Colonic mucosa (tissue), 4 donors: ENCODE data around the gene ABCB4. TPM values are rescaled to one million over a fixed set of nuclear protein-coding genes. Genes with fewer than 3 reads are reported as not detected.

Experiments used
- DNase-seq: peaks from one replicate; pipeline ENCODE4 v3.0.0-alpha.2; 2020
- H3K27ac ChIP-seq: fragments of 200-600 bp; one replicate; pipeline ENCODE4 v1.8.0; 2021
- H3K27me3 ChIP-seq: fragments of 200-600 bp; one replicate; pipeline ENCODE4 v1.8.0; 2021
- H3K36me3 ChIP-seq: fragments of 200-600 bp; one replicate; pipeline ENCODE4 v1.8.0; 2021
- H3K4me1 ChIP-seq: fragments of 200-600 bp; one replicate; pipeline ENCODE4 v1.8.0; 2021; ENCODE audit warnings: mild to moderate bottlenecking
- H3K4me3 ChIP-seq: fragments of 200-600 bp; one replicate; pipeline ENCODE4 v1.8.0; 2021
- H3K9ac ChIP-seq, 2 donors: one replicate each; pipeline ENCODE4 v1.7.0; 2013; ENCODE audit warnings: control low read depth in 2 of 2, low read depth in 2 of 2, low read length in 2 of 2
- H3K9me3 ChIP-seq: fragments of 200-600 bp; one replicate; pipeline ENCODE4 v1.8.0; 2021
- intact Hi-C: fragments of 100-400 bp; cut with DNase I; formaldehyde crosslinking; loops from one replicate; pipeline ENCODE4 v1.14.1; 2022
- total RNA-seq, 2 donors: library from RNA; stranded (reverse); fragmentation: NEBNext Ultra II Directional in 1 of 2; extraction: Animal tissue kit (Norgen Biotek cat#: 25700) in 1 of 2; gene quantifications; one replicate each; pipeline ENCODE4 v1.2.1, GENCODE V29; 2021
- TF ChIP-seq, protein P1 (sequence below): fragments of 200-600 bp; IDR thresholded peaks from one replicate; pipeline ENCODE4 v1.8.0; 2022; ENCODE audit warnings: antibody characterized with exemption, mild to moderate bottlenecking
- donor health status: healthy.
- donor health status: DM: no; HTN: no; CAD: no.
- donor health status: DM: no; HTN: no; CAD: no.

The ABCB4 gene
- total RNA-seq, 2 donors from 2014 or later, result 0.30 to 0.35 TPM

- Histone ChIP-seq H3K27me3 (no peaks in the 10 kb centered on the region), H3K27ac (no peak overlapping the region), H3K36me3 (no peaks in the 10 kb centered on the region), H3K4me3 (no peak overlapping the region), H3K9ac (no peak overlapping the region), H3K4me1 (no peaks in the 10 kb centered on the region), H3K9me3 (no peaks in the 10 kb centered on the region)
- intact Hi-C loops, result no loop called here
- TF ChIP-seq, protein P1, sequence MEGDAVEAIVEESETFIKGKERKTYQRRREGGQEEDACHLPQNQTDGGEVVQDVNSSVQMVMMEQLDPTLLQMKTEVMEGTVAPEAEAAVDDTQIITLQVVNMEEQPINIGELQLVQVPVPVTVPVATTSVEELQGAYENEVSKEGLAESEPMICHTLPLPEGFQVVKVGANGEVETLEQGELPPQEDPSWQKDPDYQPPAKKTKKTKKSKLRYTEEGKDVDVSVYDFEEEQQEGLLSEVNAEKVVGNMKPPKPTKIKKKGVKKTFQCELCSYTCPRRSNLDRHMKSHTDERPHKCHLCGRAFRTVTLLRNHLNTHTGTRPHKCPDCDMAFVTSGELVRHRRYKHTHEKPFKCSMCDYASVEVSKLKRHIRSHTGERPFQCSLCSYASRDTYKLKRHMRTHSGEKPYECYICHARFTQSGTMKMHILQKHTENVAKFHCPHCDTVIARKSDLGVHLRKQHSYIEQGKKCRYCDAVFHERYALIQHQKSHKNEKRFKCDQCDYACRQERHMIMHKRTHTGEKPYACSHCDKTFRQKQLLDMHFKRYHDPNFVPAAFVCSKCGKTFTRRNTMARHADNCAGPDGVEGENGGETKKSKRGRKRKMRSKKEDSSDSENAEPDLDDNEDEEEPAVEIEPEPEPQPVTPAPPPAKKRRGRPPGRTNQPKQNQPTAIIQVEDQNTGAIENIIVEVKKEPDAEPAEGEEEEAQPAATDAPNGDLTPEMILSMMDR, result no peak
- DNase-seq, result no peak
Measured at GRCh38 chr7:87451187-87451586, 24.3 kb downstream of the ABCB4 start.

- H3K9me3 ChIP-seq, result no peaks in the 10 kb centered on the region
- no peak overlapping the region for H3K9ac ChIP-seq
- H3K36me3 ChIP-seq, result no peaks in the 10 kb centered on the region
- TF ChIP-seq, protein P1, result no peak
- H3K27ac ChIP-seq, result no peak overlapping the region
- intact Hi-C loops, result no loop called here
- no peak for DNase-seq
- no peaks in the 10 kb centered on the region for H3K4me1 ChIP-seq
- H3K27me3 ChIP-seq, result no peaks in the 10 kb centered on the region
- H3K4me3 ChIP-seq, result no peak overlapping the region
Measured at GRCh38 chr7:87450706-87451105, 24.8 kb downstream of the ABCB4 start.

DNA sequence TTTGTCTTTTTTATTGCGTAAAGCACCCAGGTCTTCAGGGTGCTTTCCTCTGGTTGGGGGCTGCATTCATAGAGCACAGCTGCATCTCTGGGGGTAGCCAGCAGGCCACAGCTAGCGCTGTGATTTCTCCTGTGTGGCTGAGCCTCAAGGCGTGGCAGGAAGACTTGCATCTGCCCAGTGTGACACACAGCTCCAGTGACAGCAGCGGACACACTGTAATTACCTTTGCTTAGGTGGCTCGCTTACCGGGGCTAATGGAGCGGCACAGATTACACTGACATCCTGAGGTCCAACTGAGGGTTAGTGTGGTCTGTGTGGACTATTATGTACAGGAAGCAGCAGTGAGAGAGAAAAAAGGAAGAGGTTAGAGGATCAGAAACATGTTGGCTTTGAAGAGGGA, 27.1 kb downstream of the ABCB4 start:
- H3K9ac ChIP-seq, result no peak overlapping the region
- TF ChIP-seq, protein P1, result no peak
- H3K4me1 ChIP-seq, result no peaks in the 10 kb centered on the region
- intact Hi-C loops, result no loop called here
- no peaks in the 10 kb centered on the region for H3K36me3 ChIP-seq
- H3K27ac ChIP-seq, result no peak overlapping the region
- no peak for DNase-seq
- no peaks in the 10 kb centered on the region for H3K27me3 ChIP-seq
- no peaks in the 10 kb centered on the region for H3K9me3 ChIP-seq
- no peak overlapping the region for H3K4me3 ChIP-seq

DNA sequence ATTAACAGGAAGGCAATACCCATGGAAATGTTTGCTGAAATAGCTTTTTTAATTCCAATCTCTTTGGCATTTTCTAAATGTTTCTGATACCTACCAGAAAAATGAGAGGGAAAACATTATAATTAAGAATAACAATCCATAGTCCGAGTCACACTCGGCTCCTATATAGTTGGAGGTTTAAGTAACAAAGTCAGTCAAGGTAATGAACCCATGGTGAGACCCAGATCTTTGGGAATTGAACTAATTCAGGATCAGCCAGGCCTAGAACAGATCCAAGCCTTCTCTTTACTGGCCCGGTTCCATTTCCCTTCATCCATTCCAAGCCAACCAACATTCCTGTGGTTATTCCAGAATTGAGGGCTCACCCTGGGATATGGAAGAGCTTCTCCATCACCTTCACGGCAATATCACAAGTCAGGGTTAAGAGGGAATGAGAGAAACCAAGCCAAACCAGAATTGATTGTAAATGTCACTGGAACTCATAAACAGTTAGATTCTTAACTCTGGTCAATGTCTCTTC, 28.3 kb downstream of the ABCB4 start:
- H3K9me3 ChIP-seq, result no peaks in the 10 kb centered on the region
- H3K4me3 ChIP-seq, result no peak overlapping the region
- H3K4me1 ChIP-seq, result no peaks in the 10 kb centered on the region
- H3K9ac ChIP-seq, result no peak overlapping the region
- no peaks in the 10 kb centered on the region for H3K27me3 ChIP-seq
- H3K27ac ChIP-seq, result no peak overlapping the region
- no peaks in the 10 kb centered on the region for H3K36me3 ChIP-seq
- no peak for DNase-seq
- TF ChIP-seq, protein P1, result no peak
- intact Hi-C loops, result no loop called here

GRCh38 chr7:87445897-87446296, 29.6 kb downstream of the ABCB4 start:
- DNase-seq, result no peak
- H3K27me3 ChIP-seq, result no peaks in the 10 kb centered on the region
- H3K9me3 ChIP-seq, result no peaks in the 10 kb centered on the region
- H3K4me3 ChIP-seq, result no peak overlapping the region
- TF ChIP-seq, protein P1, result no peak
- no peak overlapping the region for H3K9ac ChIP-seq
- intact Hi-C loops, result no loop called here
- H3K36me3 ChIP-seq, result no peaks in the 10 kb centered on the region
- H3K27ac ChIP-seq, result no peak overlapping the region
- H3K4me1 ChIP-seq, result no peaks in the 10 kb centered on the region

GRCh38 chr7:87435546-87435945, 39.9 kb downstream of the ABCB4 start:
- Histone ChIP-seq H3K9ac (no peak overlapping the region), H3K27me3 (no peaks in the 10 kb centered on the region), H3K4me1 (no peaks in the 10 kb centered on the region), H3K36me3 (no peaks in the 10 kb centered on the region), H3K9me3 (no peaks in the 10 kb centered on the region), H3K27ac (no peak overlapping the region), H3K4me3 (no peak overlapping the region)
- intact Hi-C loops, result no loop called here
- no peak for DNase-seq
- TF ChIP-seq, protein P1, result no peak
